ENCODE results near the gene NEDD4L.

Gene NEDD4L

DNA sequence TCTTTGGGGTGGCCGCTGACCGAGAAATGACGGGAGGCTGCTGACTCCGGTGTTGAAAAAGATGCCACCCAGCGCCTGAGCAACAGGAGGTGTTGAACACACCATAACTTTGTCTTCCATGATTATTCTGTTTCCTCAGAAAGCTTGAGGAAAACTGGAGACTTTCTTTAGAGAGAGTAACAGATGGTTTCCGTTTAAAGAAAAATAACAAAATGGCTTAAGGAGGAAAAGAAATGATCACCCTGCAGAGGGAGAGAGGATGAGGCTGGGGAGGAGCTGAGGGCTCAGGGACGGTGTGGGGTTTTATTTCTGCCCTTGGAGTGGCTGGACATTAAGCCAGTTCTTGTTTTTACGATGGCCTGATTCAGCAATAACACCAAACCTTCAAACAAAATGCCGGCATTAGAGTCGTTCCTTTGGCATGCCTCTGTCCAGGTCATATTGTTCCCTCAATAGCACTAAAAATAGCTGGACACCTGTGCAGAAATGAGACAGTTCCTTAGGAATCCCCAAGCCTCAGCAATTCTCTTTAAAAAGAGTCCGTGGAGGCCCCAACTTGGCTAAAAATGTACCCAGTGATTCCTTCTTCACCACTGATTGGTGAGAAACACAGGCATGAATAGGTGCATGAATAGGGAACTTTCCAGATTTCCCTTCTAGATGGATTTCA, 402.5 kb downstream of the NEDD4L start:
- DNase-seq: no peak

DNA sequence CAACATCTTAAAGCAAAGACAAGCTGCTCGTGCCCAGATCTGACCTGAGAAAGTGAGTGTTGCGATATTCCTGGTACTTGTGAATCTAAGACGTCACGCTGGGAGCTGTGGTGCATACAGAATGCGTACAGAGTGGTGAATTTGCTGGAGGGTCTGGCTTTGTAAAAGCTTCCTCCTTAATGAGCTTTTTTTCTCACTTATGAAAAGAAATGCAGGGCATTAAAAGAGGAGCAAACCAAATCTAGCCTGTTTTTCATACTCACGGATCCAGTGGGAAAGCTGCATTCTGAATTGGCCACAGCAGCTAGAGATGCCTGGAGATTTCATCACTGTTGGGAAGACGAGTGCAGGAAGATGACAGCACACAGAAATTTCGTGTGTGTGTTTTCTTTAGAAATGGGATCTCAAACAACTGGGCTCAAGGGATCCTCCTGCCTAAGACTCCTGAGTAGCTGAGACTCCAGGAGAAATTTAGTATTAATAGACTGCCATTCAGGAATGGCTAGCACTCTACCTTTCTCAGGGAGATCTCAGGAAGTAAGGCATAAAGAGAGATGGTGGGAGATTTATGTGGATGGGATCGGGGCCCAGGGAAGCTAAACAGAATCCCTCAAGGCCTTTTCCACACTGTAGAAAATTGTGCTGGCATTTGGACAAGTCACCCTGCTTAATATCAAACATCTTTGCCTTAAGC, 403.5 kb downstream of the NEDD4L start:
- DNase-seq: no peak

DNA sequence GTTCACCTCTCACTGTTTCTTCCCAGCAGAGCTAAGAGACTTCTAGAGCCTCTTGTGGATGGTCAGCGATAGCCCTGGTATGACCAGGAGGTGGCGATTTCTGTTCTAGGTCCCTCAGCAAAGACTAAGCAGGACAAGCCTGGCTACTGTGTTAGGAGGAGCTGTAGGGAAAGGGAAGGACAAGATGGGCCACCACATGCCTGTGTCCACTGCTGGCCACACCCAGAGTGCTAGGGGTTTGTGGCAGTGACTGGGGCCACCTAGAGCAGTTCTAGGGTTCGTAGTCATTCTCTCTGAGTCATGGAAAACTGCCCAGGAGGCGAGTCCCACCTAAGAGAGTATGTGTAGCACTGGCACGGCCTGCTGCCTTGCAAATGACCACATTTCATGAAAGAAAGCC, 405.4 kb downstream of the NEDD4L start:
- DNase-seq: no peak

All from activated CD4-positive, alpha-beta T cell treated with anti-CD3 and anti-CD28 coated beads, Interleukin-2, Interleukin-6, amounts not matched to agents 100 ng/mL and 50 ng/mL, durations not matched to agents 16 hours and 8 hours (primary cell).